Erythroblast (primary cell): ENCODE data around the gene TXNL4A.

ENCODE experiments used
- GATA1 ChIP-seq: IDR thresholded peaks from 2 replicates; pipeline ENCODE4 v1.6.1; 2011; ENCODE audit warnings: low read depth, mild to moderate bottlenecking, control low read depth, low read length, moderate library complexity
- POLR2A ChIP-seq: IDR thresholded peaks from 2 replicates; pipeline ENCODE4 v1.6.1; 2011; ENCODE audit warnings: mild to moderate bottlenecking, low read length

DNA sequence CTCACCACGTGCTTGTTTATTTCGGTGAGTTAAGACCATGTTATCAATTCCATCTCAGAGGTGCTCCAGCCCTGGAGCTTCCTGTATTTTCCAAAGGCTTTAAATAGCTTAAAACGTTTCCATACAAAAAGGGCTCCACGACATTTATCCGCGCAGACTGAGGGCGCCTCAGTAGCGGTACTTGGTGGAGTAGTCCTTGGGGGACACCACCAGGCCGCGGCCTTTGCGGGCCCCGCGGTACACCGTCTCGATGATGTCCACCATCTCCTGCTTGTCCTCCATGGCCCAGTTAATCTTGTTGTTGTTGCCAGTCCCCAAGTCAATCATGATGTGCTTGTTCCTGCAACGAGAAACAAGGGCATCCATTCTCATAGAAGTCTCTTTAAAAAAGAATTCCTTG, 14.8 kb downstream of the TXNL4A start:
- TF ChIP-seq POLR2A, result no peak
- no peak for TF ChIP-seq GATA1
